Nephron progenitor cell (in vitro differentiated cells): ENCODE data around the gene UBE2O.

Experiments used
- DNase-seq: peaks from one replicate; pipeline ENCODE4 v3.0.0; 2021
- H3K27ac Mint-ChIP-seq: 2 replicates; pipeline ENCODE4 v1.8.0; 2021; ENCODE audit warnings: mild to moderate bottlenecking, moderate library complexity, mixed read lengths
- H3K27me3 Mint-ChIP-seq: 2 replicates; pipeline ENCODE4 v1.8.0; 2021; ENCODE audit warnings: mild to moderate bottlenecking, low read depth, mixed read lengths; ENCODE audit not compliant: poor library complexity
- H3K36me3 Mint-ChIP-seq: 2 replicates; pipeline ENCODE4 v1.8.0; 2021; ENCODE audit warnings: low read depth, mixed read lengths
- H3K4me1 Mint-ChIP-seq: 2 replicates; pipeline ENCODE4 v1.8.0; 2021; ENCODE audit warnings: mixed read lengths
- H3K4me3 Mint-ChIP-seq: 2 replicates; pipeline ENCODE4 v1.8.0; 2021; ENCODE audit warnings: mild to moderate bottlenecking, moderate library complexity, mixed read lengths
- H3K9me3 Mint-ChIP-seq: 2 replicates; pipeline ENCODE4 v1.8.0; 2021; ENCODE audit warnings: mild to moderate bottlenecking, moderate library complexity, mixed read lengths
- CTCF ChIP-seq: fragments of 200-600 bp; sonication (generic); IDR thresholded peaks from 2 replicates; pipeline ENCODE4 v1.5.0; 2021; ENCODE audit warnings: antibody characterized with exemption

The UBE2O gene

GRCh38 chr17:76437467-76438402 lies 15.2 kb downstream of the UBE2O start:
- H3K36me3 Mint-ChIP-seq: peaks cover 41% of the 10 kb centered on the region
- peaks cover 55% of the 10 kb centered on the region for H3K4me1 Mint-ChIP-seq
- DNase-seq: no peak
- H3K4me3 Mint-ChIP-seq: no peak overlapping the region
- no peak for TF ChIP-seq CTCF
- no peaks in the 10 kb centered on the region for H3K9me3 Mint-ChIP-seq
- peaks cover 5% of the 10 kb centered on the region for H3K27me3 Mint-ChIP-seq
- H3K27ac Mint-ChIP-seq: no peak overlapping the region

- no peaks in the 10 kb centered on the region for H3K9me3 Mint-ChIP-seq
- H3K27me3 Mint-ChIP-seq: peaks cover 5% of the 10 kb centered on the region
- DNase-seq: no peak
- no peak overlapping the region for H3K4me3 Mint-ChIP-seq
- peaks cover 36% of the 10 kb centered on the region for H3K4me1 Mint-ChIP-seq
- H3K36me3 Mint-ChIP-seq: peaks cover 35% of the 10 kb centered on the region
- peak overlapping the region; percentile 70 for H3K27ac Mint-ChIP-seq
- no peak for TF ChIP-seq CTCF
Observed at GRCh38 chr17:76435751-76436150, 17.2 kb downstream of the UBE2O start.

- H3K4me3 Mint-ChIP-seq: no peak overlapping the region
- H3K4me1 Mint-ChIP-seq: peaks cover 35% of the 10 kb centered on the region
- no peak overlapping the region for H3K27ac Mint-ChIP-seq
- peaks cover 5% of the 10 kb centered on the region for H3K27me3 Mint-ChIP-seq
- TF ChIP-seq CTCF: no peak
- peaks cover 35% of the 10 kb centered on the region for H3K36me3 Mint-ChIP-seq
- no peaks in the 10 kb centered on the region for H3K9me3 Mint-ChIP-seq
- DNase-seq: no peak
Observed at GRCh38 chr17:76434870-76435269, 18.1 kb downstream of the UBE2O start.

GRCh38 chr17:76433693-76434092 lies 19.3 kb downstream of the UBE2O start:
- H3K36me3 Mint-ChIP-seq: peaks cover 35% of the 10 kb centered on the region
- H3K27me3 Mint-ChIP-seq: peaks cover 3% of the 10 kb centered on the region
- peaks cover 23% of the 10 kb centered on the region for H3K4me1 Mint-ChIP-seq
- no peak overlapping the region for H3K27ac Mint-ChIP-seq
- no peak overlapping the region for H3K4me3 Mint-ChIP-seq
- H3K9me3 Mint-ChIP-seq: no peaks in the 10 kb centered on the region
- TF ChIP-seq CTCF: no peak
- no peak for DNase-seq

GRCh38 chr17:76432712-76433336 lies 20.1 kb downstream of the UBE2O start:
- TF ChIP-seq CTCF: peak; percentile 40
- Mint-ChIP-seq H3K4me3 (no peak overlapping the region), H3K36me3 (peaks cover 38% of the 10 kb centered on the region), H3K4me1 (peaks cover 23% of the 10 kb centered on the region), H3K9me3 (no peaks in the 10 kb centered on the region), H3K27ac (no peak overlapping the region), H3K27me3 (no peaks in the 10 kb centered on the region)
- DNase-seq: no peak
